Measurements from ENCODE around the gene ESPL1.

The ESPL1 gene

GRCh38 chr12:53338017-53338416, 69.9 kb downstream of the ESPL1 start:
- no peak for DNase-seq (ENCODE audit: low spot score)

DNA sequence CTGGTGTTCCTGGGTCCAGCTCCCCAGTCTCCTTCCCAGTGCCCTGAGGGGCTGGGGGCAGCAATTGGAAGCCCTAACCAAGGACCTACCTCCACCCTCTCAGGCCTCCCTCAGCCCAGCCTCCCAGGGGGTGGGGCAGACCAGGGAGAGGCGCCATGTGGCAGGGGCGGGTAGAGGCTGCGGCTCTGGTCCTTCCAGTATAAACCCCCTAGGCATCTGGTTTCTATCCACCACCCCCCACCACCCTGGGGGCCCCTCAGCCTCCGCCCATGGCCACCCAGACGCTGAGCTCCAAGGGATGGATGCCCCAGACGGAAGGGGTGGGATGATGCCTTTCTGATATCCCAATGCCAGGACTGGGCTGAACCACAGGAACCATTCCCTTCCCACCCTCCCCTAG, 70.8 kb downstream of the ESPL1 start:
- DNase-seq (ENCODE audit: low spot score): no peak

DNA sequence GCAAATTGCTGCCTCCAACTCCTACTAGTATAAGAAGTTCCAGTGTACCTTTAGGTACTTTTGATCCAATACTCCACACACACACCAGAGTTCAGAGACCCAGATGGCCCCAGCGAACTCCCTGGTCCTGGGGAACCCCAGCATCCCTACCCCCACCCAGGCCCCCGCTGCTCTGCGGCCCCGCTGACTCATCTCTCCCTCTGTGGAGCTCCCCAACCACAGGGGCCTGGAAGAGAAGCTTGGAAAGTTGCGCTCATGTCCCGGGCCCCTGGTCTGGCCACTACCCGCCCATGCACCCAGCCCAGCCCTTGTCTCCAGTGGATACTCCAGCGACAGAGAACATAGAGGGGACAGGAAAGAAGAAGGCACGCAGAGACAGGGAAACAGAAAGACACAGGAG, 72.3 kb downstream of the ESPL1 start:
- no peak for DNase-seq (ENCODE audit: low spot score)

Measured in iPS-NIHi11 (cell line).